ENCODE data around the gene CDK2AP2.

Gene CDK2AP2

GRCh38 chr11:67525275-67525976, 17.5 kb upstream of the CDK2AP2 start:
- no peak for DNase-seq
- no peaks in the 10 kb centered on the region for H3K4me1 ChIP-seq (ENCODE audit: control insufficient read depth, insufficient read depth, low read length, poor library complexity, severe bottlenecking)
- H3K36me3 ChIP-seq (ENCODE audit: control insufficient read depth, insufficient read depth, low read length) = no peaks in the 10 kb centered on the region
- no peak overlapping the region for H3K4me3 ChIP-seq (ENCODE audit: insufficient read depth, low read depth, low read length, poor library complexity, severe bottlenecking)
- H3K27me3 ChIP-seq (replicated peaks; ENCODE audit: control insufficient read depth, insufficient read depth, low read length, poor library complexity, severe bottlenecking) = no peaks in the 10 kb centered on the region
- no peak overlapping the region for H3K27ac ChIP-seq (ENCODE audit: insufficient read depth, low read length, poor library complexity, severe bottlenecking)
- H3K9me3 ChIP-seq (ENCODE audit: control insufficient read depth, low read length) = no peaks in the 10 kb centered on the region

GRCh38 chr11:67524480-67524808, 16.5 kb upstream of the CDK2AP2 start:
- Histone ChIP-seq H3K36me3 (ENCODE audit: control insufficient read depth, insufficient read depth, low read length) (no peaks in the 10 kb centered on the region), H3K4me3 (ENCODE audit: insufficient read depth, low read depth, low read length, poor library complexity, severe bottlenecking) (no peak overlapping the region), H3K9me3 (ENCODE audit: control insufficient read depth, low read length) (no peaks in the 10 kb centered on the region), H3K27ac (ENCODE audit: insufficient read depth, low read length, poor library complexity, severe bottlenecking) (no peak overlapping the region), H3K4me1 (ENCODE audit: control insufficient read depth, insufficient read depth, low read length, poor library complexity, severe bottlenecking) (no peaks in the 10 kb centered on the region), H3K27me3 (replicated peaks; ENCODE audit: control insufficient read depth, insufficient read depth, low read length, poor library complexity, severe bottlenecking) (no peaks in the 10 kb centered on the region)
- no peak for DNase-seq

DNA sequence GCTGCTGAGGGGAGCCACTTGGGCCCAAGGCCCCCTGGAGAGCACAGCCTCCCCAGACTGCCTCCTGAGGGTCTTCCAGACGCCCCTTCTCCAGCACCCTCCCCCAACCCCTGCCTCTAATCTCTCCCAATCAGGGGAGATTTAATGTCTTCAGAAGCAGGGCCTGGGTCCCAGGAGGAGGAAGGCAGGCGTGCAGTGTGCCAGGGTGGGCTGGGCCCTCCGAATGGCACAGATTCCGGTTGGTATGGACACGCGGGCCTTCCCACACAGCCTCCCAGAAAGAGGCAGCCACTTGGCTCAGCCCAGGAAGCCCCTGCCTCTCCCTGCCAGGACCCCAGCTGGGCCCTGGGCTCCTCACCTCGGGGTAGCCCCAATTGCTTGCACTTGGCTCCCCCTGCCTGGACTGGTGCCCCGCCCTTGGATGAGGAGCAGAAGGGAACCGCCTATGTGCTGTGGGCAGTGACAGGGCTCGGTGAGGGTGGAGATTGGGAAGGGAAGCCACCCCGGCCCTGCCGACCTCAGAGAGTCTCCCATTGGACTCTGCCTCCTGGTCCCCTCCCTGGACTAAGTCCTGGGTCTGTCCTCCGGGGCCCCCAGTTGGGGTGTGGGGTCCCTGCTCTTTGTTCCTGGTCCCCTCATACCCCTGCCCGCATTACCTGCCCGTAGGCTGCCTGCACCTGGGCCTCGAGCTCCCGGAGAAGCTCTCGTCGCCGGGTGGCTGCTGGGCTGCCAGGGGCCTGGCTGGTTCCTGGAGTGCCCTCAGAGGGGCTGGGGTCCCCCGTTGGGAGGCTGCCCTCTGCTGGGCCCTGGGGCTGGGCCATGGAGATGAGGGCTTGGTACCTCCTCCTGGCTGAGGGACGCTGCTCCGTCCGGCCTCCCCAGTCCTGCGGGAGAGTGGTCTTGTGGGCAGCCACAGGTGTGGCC, 15.9 kb upstream of the CDK2AP2 start:
- no peak for DNase-seq
- Histone ChIP-seq H3K4me1 (ENCODE audit: control insufficient read depth, insufficient read depth, low read length, poor library complexity, severe bottlenecking) (no peaks in the 10 kb centered on the region), H3K36me3 (ENCODE audit: control insufficient read depth, insufficient read depth, low read length) (no peaks in the 10 kb centered on the region), H3K9me3 (ENCODE audit: control insufficient read depth, low read length) (no peaks in the 10 kb centered on the region), H3K27ac (ENCODE audit: insufficient read depth, low read length, poor library complexity, severe bottlenecking) (no peak overlapping the region), H3K4me3 (ENCODE audit: insufficient read depth, low read depth, low read length, poor library complexity, severe bottlenecking) (no peak overlapping the region), H3K27me3 (replicated peaks; ENCODE audit: control insufficient read depth, insufficient read depth, low read length, poor library complexity, severe bottlenecking) (no peaks in the 10 kb centered on the region)

DNA sequence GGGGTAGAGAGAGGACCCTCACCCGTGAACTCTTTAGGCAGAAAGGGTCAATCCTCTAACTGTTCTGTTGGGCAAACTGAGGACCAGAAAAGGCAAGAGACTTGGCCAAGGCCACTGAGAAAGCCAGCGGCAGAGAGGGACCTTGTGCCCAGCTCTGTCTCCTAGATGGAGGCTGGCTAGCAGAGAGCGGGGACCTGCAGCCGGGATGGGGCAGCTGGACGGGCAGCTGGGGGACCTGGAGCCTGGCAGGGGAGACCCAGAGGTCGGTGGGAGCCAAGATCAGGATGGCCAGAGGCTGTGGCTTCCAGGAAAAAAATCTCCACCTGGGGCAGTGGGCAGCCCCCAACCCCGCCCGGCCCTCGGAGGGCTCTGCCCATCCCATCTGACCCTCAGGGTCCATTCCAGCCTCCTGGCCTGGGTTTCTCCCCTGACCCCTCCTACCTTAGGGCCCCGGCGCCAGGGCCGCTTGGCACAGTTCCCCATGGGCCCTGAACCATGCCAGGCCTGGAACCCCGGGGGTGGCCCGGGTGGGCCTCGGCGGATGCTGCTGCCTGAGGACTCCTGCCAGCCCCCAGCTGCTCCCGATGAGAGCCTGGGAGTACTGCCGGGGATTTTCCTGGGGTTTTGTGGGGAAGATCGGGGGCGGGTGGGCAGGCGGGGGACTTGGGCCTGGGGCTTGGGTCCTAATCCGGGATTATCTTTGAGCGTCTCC, 15.0 kb upstream of the CDK2AP2 start, which contains the start of gene CABP2:
Gene CABP2, minus strand, starts transcription at position 603 of the 712 bp plus-strand sequence. Its CDS starts 120 bp downstream, at position 483.
- Histone ChIP-seq H3K4me3 (ENCODE audit: insufficient read depth, low read depth, low read length, poor library complexity, severe bottlenecking) (no peak within 1 kb of the TSS), H3K9me3 (ENCODE audit: control insufficient read depth, low read length) (no peaks in the 10 kb centered on the region), H3K36me3 (ENCODE audit: control insufficient read depth, insufficient read depth, low read length) (no peaks in the 10 kb centered on the region), H3K4me1 (ENCODE audit: control insufficient read depth, insufficient read depth, low read length, poor library complexity, severe bottlenecking) (no peaks in the 10 kb centered on the region), H3K27ac (ENCODE audit: insufficient read depth, low read length, poor library complexity, severe bottlenecking) (no peak within 1 kb of the TSS), H3K27me3 (replicated peaks; ENCODE audit: control insufficient read depth, insufficient read depth, low read length, poor library complexity, severe bottlenecking) (no peaks in the 10 kb centered on the region)
- DNase-seq = no peak

DNA sequence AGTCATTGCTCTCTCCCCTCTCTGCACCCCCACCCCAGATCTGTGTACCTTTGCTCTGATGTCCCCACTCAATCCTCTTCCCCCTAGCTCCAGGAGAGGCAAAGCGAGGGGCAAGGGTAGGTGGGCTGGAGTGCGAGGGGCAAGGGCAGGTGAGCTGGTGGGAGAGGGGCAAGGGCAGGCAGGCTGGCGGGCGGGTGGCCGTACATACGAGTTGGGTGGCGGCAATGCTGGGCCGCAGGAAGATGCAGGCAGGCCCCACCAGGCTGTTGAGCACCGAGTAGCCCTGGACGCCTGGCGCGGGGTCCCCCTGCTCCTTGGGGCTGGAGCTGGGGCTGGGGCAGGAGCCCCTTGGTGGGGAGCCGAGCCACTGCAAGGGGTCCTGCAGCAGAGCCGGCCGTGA, 14.4 kb upstream of the CDK2AP2 start:
- Histone ChIP-seq H3K27me3 (replicated peaks; ENCODE audit: control insufficient read depth, insufficient read depth, low read length, poor library complexity, severe bottlenecking) (no peaks in the 10 kb centered on the region), H3K4me3 (ENCODE audit: insufficient read depth, low read depth, low read length, poor library complexity, severe bottlenecking) (no peak overlapping the region), H3K27ac (ENCODE audit: insufficient read depth, low read length, poor library complexity, severe bottlenecking) (no peak overlapping the region), H3K36me3 (ENCODE audit: control insufficient read depth, insufficient read depth, low read length) (no peaks in the 10 kb centered on the region), H3K4me1 (ENCODE audit: control insufficient read depth, insufficient read depth, low read length, poor library complexity, severe bottlenecking) (no peaks in the 10 kb centered on the region), H3K9me3 (ENCODE audit: control insufficient read depth, low read length) (no peaks in the 10 kb centered on the region)
- no peak for DNase-seq

- no peak overlapping the region for H3K4me3 ChIP-seq (ENCODE audit: insufficient read depth, low read depth, low read length, poor library complexity, severe bottlenecking)
- H3K36me3 ChIP-seq (ENCODE audit: control insufficient read depth, insufficient read depth, low read length) = no peaks in the 10 kb centered on the region
- no peaks in the 10 kb centered on the region for H3K9me3 ChIP-seq (ENCODE audit: control insufficient read depth, low read length)
- no peak overlapping the region for H3K27ac ChIP-seq (ENCODE audit: insufficient read depth, low read length, poor library complexity, severe bottlenecking)
- H3K27me3 ChIP-seq (replicated peaks; ENCODE audit: control insufficient read depth, insufficient read depth, low read length, poor library complexity, severe bottlenecking) = no peaks in the 10 kb centered on the region
- DNase-seq = no peak
- no peaks in the 10 kb centered on the region for H3K4me1 ChIP-seq (ENCODE audit: control insufficient read depth, insufficient read depth, low read length, poor library complexity, severe bottlenecking)
Observed at GRCh38 chr11:67521924-67522323, 14.0 kb upstream of the CDK2AP2 start.

GRCh38 chr11:67520856-67521824, 13.2 kb upstream of the CDK2AP2 start:
- Histone ChIP-seq H3K27ac (ENCODE audit: insufficient read depth, low read length, poor library complexity, severe bottlenecking) (no peak overlapping the region), H3K9me3 (ENCODE audit: control insufficient read depth, low read length) (no peaks in the 10 kb centered on the region), H3K27me3 (replicated peaks; ENCODE audit: control insufficient read depth, insufficient read depth, low read length, poor library complexity, severe bottlenecking) (no peaks in the 10 kb centered on the region), H3K4me3 (ENCODE audit: insufficient read depth, low read depth, low read length, poor library complexity, severe bottlenecking) (no peak overlapping the region), H3K36me3 (ENCODE audit: control insufficient read depth, insufficient read depth, low read length) (no peaks in the 10 kb centered on the region), H3K4me1 (ENCODE audit: control insufficient read depth, insufficient read depth, low read length, poor library complexity, severe bottlenecking) (no peaks in the 10 kb centered on the region)
- no peak for DNase-seq

DNA sequence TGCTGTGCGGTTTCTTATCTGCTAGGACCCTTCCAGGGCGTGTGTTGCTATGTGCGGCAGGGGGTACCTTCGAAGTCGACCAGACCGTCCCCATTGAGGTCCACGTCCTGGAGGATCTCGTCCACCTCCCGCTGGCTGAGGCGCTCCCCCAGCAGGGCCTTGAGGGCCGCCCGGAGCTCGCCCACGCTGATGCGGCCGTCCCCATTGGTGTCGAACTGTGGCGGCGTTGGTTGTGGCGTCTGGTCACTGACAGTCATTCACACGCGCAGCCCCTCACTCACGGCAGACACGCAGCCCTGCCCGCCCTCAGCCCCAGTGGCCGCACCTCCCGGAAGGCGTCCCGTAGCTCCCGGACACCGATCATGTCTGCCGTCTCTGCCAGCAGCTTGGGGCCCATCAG, 11.8 kb upstream of the CDK2AP2 start:
- no peaks in the 10 kb centered on the region for H3K9me3 ChIP-seq (ENCODE audit: control insufficient read depth, low read length)
- no peak overlapping the region for H3K27ac ChIP-seq (ENCODE audit: insufficient read depth, low read length, poor library complexity, severe bottlenecking)
- no peak overlapping the region for H3K4me3 ChIP-seq (ENCODE audit: insufficient read depth, low read depth, low read length, poor library complexity, severe bottlenecking)
- no peaks in the 10 kb centered on the region for H3K4me1 ChIP-seq (ENCODE audit: control insufficient read depth, insufficient read depth, low read length, poor library complexity, severe bottlenecking)
- H3K36me3 ChIP-seq (ENCODE audit: control insufficient read depth, insufficient read depth, low read length) = no peaks in the 10 kb centered on the region
- DNase-seq = no peak
- no peaks in the 10 kb centered on the region for H3K27me3 ChIP-seq (replicated peaks; ENCODE audit: control insufficient read depth, insufficient read depth, low read length, poor library complexity, severe bottlenecking)

DNA sequence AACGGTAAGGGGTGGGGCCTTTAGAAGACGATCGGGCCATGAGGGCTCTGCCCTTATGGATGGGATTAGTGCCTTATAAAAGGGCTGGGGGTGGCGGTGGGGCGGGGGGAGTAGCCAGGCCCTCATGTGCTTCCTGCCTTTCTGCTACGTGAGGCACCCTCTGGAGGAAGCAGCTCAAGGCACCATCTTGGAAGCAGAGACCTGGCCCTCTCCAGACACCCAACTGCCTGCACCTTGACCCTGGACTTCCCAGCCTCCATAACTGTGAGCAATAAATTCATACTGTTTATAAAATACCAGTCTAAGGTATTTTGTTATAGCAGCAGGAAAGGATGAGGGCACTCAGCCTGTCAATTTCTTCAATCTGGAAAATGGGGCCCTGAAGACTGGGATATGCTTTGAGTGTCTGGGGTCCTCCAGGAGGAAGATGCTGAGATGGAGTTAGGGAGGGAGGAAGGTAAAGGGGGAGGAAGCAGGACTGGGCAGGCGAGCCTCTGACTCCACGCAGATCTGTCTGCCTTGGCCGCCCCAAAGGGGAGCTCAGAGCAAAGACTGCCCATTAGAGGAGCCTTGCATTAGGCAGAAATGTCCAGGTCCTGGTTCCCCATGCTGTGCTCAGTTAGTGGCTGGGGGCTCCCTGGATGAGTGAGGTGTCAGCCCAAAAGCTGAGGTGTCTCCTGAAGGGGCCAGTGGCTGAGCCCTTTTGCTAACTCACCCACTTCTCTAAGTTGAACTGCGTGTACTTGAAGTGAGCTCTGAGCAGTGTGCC, 10.0 kb upstream of the CDK2AP2 start:
- no peaks in the 10 kb centered on the region for H3K9me3 ChIP-seq (ENCODE audit: control insufficient read depth, low read length)
- no peak for DNase-seq
- no peaks in the 10 kb centered on the region for H3K27me3 ChIP-seq (replicated peaks; ENCODE audit: control insufficient read depth, insufficient read depth, low read length, poor library complexity, severe bottlenecking)
- no peak overlapping the region for H3K27ac ChIP-seq (ENCODE audit: insufficient read depth, low read length, poor library complexity, severe bottlenecking)
- H3K4me1 ChIP-seq (ENCODE audit: control insufficient read depth, insufficient read depth, low read length, poor library complexity, severe bottlenecking) = no peaks in the 10 kb centered on the region
- H3K36me3 ChIP-seq (ENCODE audit: control insufficient read depth, insufficient read depth, low read length) = no peaks in the 10 kb centered on the region
- H3K4me3 ChIP-seq (ENCODE audit: insufficient read depth, low read depth, low read length, poor library complexity, severe bottlenecking) = no peak overlapping the region

All from effector memory CD4-positive, alpha-beta T cell (primary cell).